WI38 (cell line): ENCODE data around the gene C6.
"Not testable (repeated sequence)": the region's sequence is repeated elsewhere in the genome, so short reads cannot be mapped to it uniquely, and the experiment has no call there.

Source experiments
- H3K4me3 ChIP-seq: 2 replicates; pipeline ENCODE4 v1.5.1; 2011; ENCODE audit warnings: low read depth, mild to moderate bottlenecking, control low read depth, low read length
- CTCF ChIP-seq: IDR thresholded peaks from 2 replicates; pipeline ENCODE4 v1.5.1; 2012; ENCODE audit warnings: low read depth, mild to moderate bottlenecking, control low read depth, low read length

The C6 gene

GRCh38 chr5:41218929-41219657, 5.8 kb upstream of the C6 start:
- TF ChIP-seq CTCF: no peak
- H3K4me3 ChIP-seq: no peak overlapping the region

GRCh38 chr5:41214182-41214581, 850 bp upstream of the C6 start:
- TF ChIP-seq CTCF: no peak
- no peak overlapping the region for H3K4me3 ChIP-seq

GRCh38 chr5:41212935-41213334, 397 bp downstream of the C6 start:
- H3K4me3 ChIP-seq: no peak overlapping the region
- TF ChIP-seq CTCF: no peak

- H3K4me3 ChIP-seq: no peak overlapping the region
- no peak for TF ChIP-seq CTCF
Measured at GRCh38 chr5:41211417-41211816, 1.9 kb downstream of the C6 start.

GRCh38 chr5:41205475-41205874, 7.9 kb downstream of the C6 start:
- H3K4me3 ChIP-seq: not testable (repeated sequence)

GRCh38 chr5:41203033-41203432, 10.3 kb downstream of the C6 start:
- H3K4me3 ChIP-seq: no peak overlapping the region
- TF ChIP-seq CTCF: no peak

- TF ChIP-seq CTCF: no peak
- no peak overlapping the region for H3K4me3 ChIP-seq
Measured at GRCh38 chr5:41201082-41201772, 12.1 kb downstream of the C6 start.
